ENCODE results near the gene DENND1C. TPM values are rescaled to one million over a fixed set of nuclear protein-coding genes. Genes with fewer than 3 reads are reported as not detected.

DENND1C gene
- total and polyA plus RNA-seq, 2 donors from 2014 or later = 2.6 to 8.2 TPM

- DNase-seq = no peak
- no peak for TF ChIP-seq CTCF (IDR thresholded peaks at IDR 0.05; ENCODE audit: borderline replicate concordance, extremely low read depth, insufficient read depth)
- H3K36me3 ChIP-seq (ENCODE audit: control insufficient read depth in 2 of 3, insufficient read depth in 3 of 3, low read length in 3 of 3) = no peaks in the 10 kb centered on the region
These were observed 1.6 kb upstream of the DENND1C start for GRCh38 chr19:6483235-6483634.

GRCh38 chr19:6482343-6482686, 728 bp upstream of the DENND1C start:
- FAIRE-seq (no peak), DNase-seq (no peak)
- no peak overlapping the region for H3K9ac ChIP-seq (ENCODE audit: low read length in 3 of 3)
- no peak overlapping the region for H3K27ac ChIP-seq (ENCODE audit: low read depth in 2 of 2, low read length in 2 of 2)
- no peaks in the 10 kb centered on the region for H3K9me3 ChIP-seq (ENCODE audit: control insufficient read depth in 2 of 3, insufficient read depth in 1 of 3, low read length in 3 of 3)
- H3K27me3 ChIP-seq (ENCODE audit: control insufficient read depth, insufficient read depth, low read length) = no peaks in the 10 kb centered on the region
- H3K36me3 ChIP-seq (ENCODE audit: control insufficient read depth in 2 of 3, insufficient read depth in 3 of 3, low read length in 3 of 3) = no peaks in the 10 kb centered on the region
- no peak for TF ChIP-seq CTCF (IDR thresholded peaks at IDR 0.05; ENCODE audit: borderline replicate concordance, extremely low read depth, insufficient read depth)
- no peaks in the 10 kb centered on the region for H3K4me1 ChIP-seq (ENCODE audit: control insufficient read depth in 2 of 3, insufficient read depth in 2 of 3, low read depth in 1 of 3, low read length in 3 of 3)
- no peak overlapping the region for H3K4me3 ChIP-seq (ENCODE audit: low read length in 3 of 3)
- intact Hi-C loops (cut with DNase I) = no loop called here

More at GRCh38 chr19:6483235-6483634, 1.6 kb upstream of the DENND1C start:
- H3K4me1 ChIP-seq (ENCODE audit: control insufficient read depth in 2 of 3, insufficient read depth in 2 of 3, low read depth in 1 of 3, low read length in 3 of 3) = no peaks in the 10 kb centered on the region
- no peak overlapping the region for H3K9ac ChIP-seq (ENCODE audit: low read length in 3 of 3)
- intact Hi-C loops (cut with DNase I) = no loop called here
- no peaks in the 10 kb centered on the region for H3K27me3 ChIP-seq (ENCODE audit: control insufficient read depth, insufficient read depth, low read length)
- H3K4me3 ChIP-seq (ENCODE audit: low read length in 3 of 3) = no peak overlapping the region
- no peak for FAIRE-seq
- no peaks in the 10 kb centered on the region for H3K9me3 ChIP-seq (ENCODE audit: control insufficient read depth in 2 of 3, insufficient read depth in 1 of 3, low read length in 3 of 3)
- no peak overlapping the region for H3K27ac ChIP-seq (ENCODE audit: low read depth in 2 of 2, low read length in 2 of 2)

- Histone ChIP-seq H3K27ac (ENCODE audit: low read depth in 2 of 2, low read length in 2 of 2) (no peak overlapping the region), H3K27me3 (ENCODE audit: control insufficient read depth, insufficient read depth, low read length) (peaks cover 1% of the 10 kb centered on the region), H3K9ac (ENCODE audit: low read length in 3 of 3) (no peak overlapping the region), H3K4me3 (ENCODE audit: low read length in 3 of 3) (no peak overlapping the region), H3K36me3 (ENCODE audit: control insufficient read depth in 2 of 3, insufficient read depth in 3 of 3, low read length in 3 of 3) (no peaks in the 10 kb centered on the region), H3K9me3 (ENCODE audit: control insufficient read depth in 2 of 3, insufficient read depth in 1 of 3, low read length in 3 of 3) (no peaks in the 10 kb centered on the region), H3K4me1 (ENCODE audit: control insufficient read depth in 2 of 3, insufficient read depth in 2 of 3, low read depth in 1 of 3, low read length in 3 of 3) (peaks cover 0 to 3% (median 0%) of the 10 kb centered on the region in 3 donors)
- DNase-seq = no peak
- intact Hi-C loops (cut with DNase I) = no loop called here
- no peak for FAIRE-seq
- TF ChIP-seq CTCF (IDR thresholded peaks at IDR 0.05; ENCODE audit: borderline replicate concordance, extremely low read depth, insufficient read depth) = no peak
These were observed 655 bp downstream of the DENND1C start for GRCh38 chr19:6480848-6481415.
